ENCODE results near the gene LHX6. TPM values are rescaled to one million over a fixed set of nuclear protein-coding genes. Genes with fewer than 3 reads are reported as not detected.
A peak's percentile ranks its signal among the peaks of the same experiment; 100 is the strongest.

LHX6 gene
- polyA plus RNA-seq, 1 donor, result 5.1 TPM

DNA sequence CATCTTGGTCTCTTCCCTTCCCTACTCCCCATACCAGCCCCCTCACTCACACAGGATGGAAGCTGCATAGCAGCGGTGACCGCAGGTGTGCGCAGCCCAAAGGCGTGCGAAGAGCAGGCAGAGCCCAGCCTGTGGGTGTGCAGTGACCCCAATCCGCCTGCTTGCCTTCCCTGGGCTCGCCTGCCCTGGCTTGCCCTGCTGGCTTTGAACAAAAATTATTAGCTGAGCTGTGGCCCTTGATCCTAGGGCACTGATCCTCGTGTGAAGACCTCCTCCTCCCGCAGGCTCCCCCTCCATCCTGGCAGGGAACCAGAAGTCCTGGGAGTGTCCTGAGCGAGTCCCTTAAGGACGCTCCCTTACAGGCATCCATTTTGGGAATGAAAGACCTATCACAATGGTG is 37.2 kb downstream of the LHX6 start:
- DNase-seq (ENCODE audit: low read depth), result no peak

DNA sequence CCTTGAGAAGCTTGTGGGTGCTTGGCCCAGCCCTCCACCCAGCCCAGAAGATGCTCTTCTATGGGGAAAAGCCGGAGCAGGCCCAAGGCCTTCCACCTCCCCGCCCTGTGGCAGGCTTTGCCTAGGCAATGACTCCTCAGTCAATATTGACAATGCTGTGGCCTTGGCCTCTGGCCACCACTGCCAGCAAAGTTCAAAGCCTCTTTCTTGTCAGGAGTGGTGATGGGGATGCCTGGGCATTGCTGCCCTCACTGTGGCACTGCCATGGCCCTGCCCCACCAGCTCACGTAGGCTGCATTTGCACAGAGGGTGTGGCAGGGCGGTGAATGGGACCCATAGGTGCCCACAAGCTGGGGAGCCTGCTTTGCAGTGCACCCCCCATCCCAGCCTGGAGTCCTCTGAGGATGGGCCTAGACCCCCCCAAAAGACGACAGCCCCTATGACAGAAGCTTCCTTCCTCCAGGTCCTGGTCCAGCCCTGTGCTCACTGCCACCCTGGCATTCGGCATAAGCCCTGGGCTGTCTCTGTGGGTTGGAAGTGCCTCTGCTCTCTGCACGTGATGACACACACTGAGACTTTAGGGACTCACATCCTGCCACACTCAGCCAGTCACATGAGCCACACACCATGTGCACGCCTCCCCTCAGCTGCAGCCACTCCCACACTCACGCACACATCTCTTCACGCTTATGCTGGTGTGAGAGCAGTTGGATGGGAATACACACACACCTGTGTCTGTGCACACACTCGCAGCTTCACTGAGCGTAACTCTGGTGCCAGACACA is 38.0 kb downstream of the LHX6 start:
- no peak for DNase-seq (ENCODE audit: low read depth)

- DNase-seq (ENCODE audit: low read depth), result no peak
Observed at GRCh38 chr9:122188369-122188768, 40.4 kb downstream of the LHX6 start.

- no peak for DNase-seq (ENCODE audit: low read depth)
Observed at GRCh38 chr9:122186777-122187470, 41.8 kb downstream of the LHX6 start.

DNA sequence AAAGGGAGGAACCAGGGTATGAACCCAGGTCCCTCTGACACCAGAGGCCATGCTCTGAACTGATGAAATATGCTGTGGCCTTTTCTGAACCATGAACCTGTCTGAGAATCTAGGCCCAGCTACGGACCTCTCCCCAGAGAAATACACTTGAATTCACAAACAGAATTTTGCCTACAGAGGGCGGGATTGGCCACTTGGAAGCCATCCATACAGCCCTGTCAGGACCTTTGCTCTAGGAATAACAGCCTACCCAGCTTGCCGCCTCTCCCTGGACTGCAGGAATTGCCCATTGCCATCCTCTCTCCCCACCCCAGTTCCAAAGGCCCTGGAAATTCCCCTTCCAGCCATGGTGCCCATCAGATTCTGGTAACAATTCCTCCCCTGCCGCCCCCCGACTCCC is 42.5 kb downstream of the LHX6 start:
- no peak for DNase-seq (ENCODE audit: low read depth)

- DNase-seq (ENCODE audit: low read depth), result no peak
Observed at GRCh38 chr9:122184551-122184950, 44.2 kb downstream of the LHX6 start.

- DNase-seq (ENCODE audit: low read depth), result no peak
Observed at GRCh38 chr9:122183501-122183900, 45.3 kb downstream of the LHX6 start.

DNA sequence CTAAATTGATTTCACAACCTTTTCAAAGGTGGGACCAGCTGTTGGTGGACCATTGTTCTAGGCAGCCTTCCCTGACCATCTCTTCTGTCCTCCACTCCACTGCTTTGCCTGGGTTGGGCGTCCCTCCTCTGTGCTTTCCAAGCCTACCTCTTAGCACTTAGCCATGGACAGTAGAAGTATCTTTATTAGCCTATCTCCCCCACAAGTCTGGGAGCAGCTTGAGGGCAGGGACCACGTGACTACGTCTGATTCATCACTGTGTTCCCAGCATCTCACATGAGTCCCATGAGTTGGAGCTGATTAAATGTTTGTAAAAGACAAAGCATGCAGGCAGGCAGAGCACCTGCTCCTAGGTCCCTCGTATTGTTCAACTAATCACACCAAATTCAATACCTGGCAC is 48.1 kb downstream of the LHX6 start:
- DNase-seq (ENCODE audit: low read depth), result no peak

GRCh38 chr9:122179690-122180074 is 49.1 kb downstream of the LHX6 start:
- DNase-seq (ENCODE audit: low read depth), result no peak

GRCh38 chr9:122179054-122179689 is 49.6 kb downstream of the LHX6 start:
- DNase-seq (ENCODE audit: low read depth), result no peak

DNA sequence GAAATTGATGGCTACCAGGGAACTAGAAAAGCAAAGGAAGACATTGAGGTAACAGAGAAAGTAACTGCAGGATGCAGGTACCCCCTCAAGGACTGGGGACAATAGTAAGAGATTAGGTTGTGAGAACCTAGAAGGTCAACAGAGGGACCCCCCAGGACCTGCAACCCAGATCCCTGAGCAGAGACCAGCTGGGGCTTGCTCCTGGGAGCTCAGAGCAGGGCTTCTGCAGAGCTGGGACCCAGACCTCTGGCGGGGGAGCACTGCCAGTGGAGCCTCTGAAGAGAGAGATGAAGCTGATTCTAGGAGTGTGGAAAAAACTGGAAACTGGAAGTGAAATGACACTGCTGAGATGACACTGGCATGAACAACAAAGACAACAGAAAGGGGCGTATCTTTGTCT is 51.8 kb downstream of the LHX6 start:
- DNase-seq (ENCODE audit: low read depth), result no peak

- no peak for DNase-seq (ENCODE audit: low read depth)
Observed at GRCh38 chr9:122173670-122174069, 55.1 kb downstream of the LHX6 start.

GRCh38 chr9:122172131-122172530 is 56.6 kb downstream of the LHX6 start:
- DNase-seq (ENCODE audit: low read depth), result no peak

DNA sequence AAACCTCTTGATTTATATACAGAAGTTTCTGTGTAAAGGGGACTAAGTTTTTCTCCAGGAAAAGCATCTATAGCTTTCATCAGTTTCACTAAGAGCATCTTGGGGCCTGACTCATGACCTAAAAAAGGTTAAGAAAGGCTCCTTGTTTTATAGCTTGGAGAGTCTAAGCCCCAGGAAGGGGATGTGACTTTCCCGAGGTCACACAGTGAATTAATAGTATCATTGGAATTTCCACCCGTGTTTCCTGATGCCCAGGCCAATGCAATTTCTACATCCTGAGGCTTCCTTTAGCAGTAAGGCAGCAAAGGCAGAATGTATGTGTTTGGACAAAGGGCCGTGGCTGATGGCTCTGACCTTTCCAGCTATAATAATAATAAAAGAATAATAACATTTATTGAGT is 60.4 kb downstream of the LHX6 start:
- no peak for DNase-seq (ENCODE audit: low read depth)

DNA sequence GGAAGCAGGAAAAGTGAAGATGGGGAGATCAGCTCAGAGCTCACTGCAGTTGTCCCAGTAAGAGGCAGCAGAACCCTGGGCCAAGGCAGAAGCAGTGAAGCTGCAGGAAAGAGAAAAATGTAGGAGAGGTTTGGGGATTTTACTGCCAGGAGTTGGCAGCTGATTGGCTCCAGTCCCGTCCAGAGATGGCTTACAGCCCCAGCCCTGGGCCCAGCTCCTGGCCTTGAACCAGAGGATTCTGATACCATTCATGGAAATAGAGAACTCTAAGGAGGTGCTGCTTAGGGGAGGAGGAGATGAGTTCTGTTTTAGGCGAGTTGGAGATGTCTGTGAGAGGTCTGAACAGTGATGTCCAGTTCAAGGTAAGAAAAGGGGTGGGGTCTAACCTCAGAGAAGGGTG is 64.5 kb downstream of the LHX6 start:
- no peak for DNase-seq (ENCODE audit: low read depth)

- DNase-seq (ENCODE audit: low read depth), result no peak
Observed at GRCh38 chr9:122162415-122162814, 66.3 kb downstream of the LHX6 start.

- no peak for DNase-seq (ENCODE audit: low read depth)
Observed at GRCh38 chr9:122159925-122160246, 68.9 kb downstream of the LHX6 start.

DNA sequence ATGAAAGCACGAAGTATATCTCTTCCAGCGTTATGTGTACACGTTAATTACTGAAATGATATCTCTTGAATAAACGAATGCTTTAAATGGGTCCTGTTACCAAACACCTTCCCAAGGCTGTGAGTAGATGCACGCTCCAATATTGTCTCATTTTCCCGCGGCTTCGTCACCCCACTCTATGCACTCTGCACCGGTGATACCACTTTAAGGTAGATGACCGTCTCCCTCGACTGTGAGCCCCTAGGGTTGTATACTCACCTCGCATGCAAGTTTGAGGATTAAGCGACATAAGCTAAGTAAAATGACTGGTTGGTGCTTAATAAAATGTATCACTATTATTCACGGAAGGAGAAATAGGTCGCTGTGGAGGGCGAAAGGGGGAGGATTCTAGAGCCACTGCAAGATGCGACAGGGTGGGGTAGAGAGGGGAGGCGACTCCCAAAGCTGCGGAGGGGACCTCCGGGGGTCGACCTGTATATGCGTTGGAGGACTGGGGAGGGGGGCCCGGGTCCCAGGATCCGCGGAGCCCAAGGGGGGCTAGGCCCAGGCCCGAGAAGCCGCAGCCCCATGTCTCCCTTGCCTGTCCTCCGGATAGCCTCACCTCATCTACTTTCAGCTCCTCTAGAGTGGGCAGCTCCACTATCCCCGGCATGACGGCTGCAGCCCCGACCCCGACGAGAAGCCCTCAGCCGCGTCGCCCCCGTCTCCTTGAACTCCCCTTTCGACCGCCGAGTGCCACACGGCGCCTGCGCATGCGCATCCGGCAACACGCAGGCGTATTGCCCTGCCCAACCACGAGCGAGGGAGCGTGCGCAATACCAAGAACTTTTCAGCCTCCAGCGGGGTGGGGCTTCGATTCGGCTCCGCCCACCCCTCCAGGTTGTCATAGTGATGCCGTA is 69.5 kb downstream of the LHX6 start, which contains the start of the genes MORN5 and NDUFA8:
MORN5 (plus strand) TSS at position 883 of the 899 bp plus-strand sequence. CDS start 65 bp downstream, outside the sequence.
NDUFA8 (minus strand) TSS at position 754 of the 899 bp plus-strand sequence; CDS start at position 652, 102 bp downstream.
- DNase-seq (ENCODE audit: low read depth), result peak; percentile 86

DNA sequence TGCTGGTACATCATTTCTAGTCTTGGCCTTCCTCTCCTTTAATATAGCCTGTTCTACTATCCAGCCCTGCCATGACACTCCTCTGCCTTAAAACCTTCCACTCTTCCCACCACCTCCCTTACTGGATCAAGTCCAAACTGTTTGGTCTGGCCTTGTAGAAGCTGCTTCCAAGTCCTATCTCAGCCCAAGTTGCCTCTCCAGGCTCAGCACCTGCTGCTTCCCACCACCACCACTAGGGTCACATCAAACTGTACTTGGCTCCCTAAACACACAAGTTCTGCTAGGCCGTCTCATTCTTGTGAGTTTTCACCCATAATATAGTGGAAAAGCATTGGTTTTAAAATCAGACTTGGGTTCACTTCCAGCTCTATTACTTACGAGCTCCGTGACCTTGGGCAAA is 70.6 kb downstream of the LHX6 start:
- DNase-seq (ENCODE audit: low read depth), result no peak

DNA sequence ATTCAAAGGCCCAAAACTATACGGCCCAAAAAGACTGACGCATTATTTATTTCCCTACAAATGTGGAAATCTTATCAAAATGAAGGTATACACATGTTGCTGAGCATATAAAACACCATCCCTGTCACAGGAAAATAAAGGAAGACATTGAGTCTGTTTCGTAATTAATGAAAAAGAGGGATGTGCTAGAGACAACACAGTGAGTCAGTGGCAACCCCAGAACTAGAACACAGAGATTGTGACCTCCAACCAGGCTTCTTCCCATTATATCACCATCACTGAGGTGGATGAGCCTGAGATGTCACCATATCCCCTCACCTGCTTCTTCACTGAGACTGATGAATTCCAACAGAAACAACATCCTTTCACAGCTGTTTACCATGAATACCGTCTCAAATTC is 73.0 kb downstream of the LHX6 start:
- DNase-seq (ENCODE audit: low read depth), result no peak

All from forelimb muscle (tissue), 1 donor.